NCI-H748 treated with DMSO at 0.1 percent for 48 hours (cell line): ENCODE data around the gene BIRC3.
"Not testable (repeated sequence)": the region's sequence is repeated elsewhere in the genome, so short reads cannot be mapped to it uniquely, and the experiment has no call there.

ENCODE experiments used
- DNase-seq: peaks from one replicate; lab custom pipeline; 2025; lab: John Stamatoyannopoulos, UW

BIRC3 gene

DNA sequence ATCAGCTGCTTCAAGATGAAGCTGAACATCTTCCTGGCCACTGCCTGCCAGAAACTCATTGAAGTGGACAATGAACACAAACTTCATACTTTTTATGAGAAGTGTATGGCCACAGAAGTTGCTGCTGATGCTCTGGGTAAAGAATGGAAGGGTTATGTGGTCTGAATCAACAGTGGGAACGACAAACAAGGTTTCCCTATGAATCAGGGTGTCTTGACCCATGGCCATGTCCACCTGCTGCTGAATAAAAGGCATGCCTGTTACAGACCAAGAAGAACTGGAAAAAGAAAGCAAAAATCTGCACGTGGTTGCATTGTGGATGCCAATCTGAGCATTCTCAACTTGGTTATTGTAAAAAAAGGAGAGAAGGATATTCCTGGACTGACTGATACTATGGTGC is 22.2 kb upstream of the BIRC3 start:
- DNase-seq: no peak

DNA sequence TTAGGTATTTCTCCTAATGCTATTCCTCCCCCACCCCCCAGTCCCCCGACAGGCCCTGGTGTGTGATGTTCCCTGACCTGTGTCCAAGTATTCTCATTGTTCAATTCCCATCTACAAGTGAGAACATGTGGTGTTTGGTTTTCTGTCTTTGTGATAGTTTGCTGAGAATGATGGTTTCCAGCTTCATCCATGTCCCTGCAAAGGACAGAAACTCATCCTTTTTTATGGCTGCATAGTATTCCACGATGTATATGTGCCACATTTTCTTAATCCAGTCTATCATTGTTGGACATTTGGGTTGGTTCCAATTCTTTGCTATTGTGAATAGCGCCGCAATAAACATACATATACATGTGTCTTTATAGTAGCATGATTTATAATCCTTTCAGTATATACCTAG is 20.5 kb upstream of the BIRC3 start:
- DNase-seq: not testable (repeated sequence)

DNA sequence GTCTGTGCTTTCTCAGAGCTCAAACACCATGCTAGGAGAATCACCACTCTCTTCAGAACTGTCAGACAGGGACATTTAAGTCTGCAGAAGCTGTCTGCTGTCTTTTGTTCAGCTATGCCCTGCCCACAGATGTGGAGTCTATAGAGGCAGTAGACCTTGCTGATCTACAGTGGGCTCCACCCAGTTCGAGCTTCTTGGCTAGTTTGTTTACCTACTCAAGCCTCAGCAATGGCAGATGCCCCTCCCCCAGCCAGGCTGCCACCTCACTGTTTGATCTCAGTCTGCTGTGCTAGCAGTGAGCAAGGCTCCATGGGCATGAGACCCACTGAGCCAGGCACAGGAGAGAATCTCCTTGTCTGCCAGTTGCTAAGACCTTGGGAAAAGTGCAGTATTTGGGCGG is 16.4 kb upstream of the BIRC3 start:
- not testable (repeated sequence) for DNase-seq

DNA sequence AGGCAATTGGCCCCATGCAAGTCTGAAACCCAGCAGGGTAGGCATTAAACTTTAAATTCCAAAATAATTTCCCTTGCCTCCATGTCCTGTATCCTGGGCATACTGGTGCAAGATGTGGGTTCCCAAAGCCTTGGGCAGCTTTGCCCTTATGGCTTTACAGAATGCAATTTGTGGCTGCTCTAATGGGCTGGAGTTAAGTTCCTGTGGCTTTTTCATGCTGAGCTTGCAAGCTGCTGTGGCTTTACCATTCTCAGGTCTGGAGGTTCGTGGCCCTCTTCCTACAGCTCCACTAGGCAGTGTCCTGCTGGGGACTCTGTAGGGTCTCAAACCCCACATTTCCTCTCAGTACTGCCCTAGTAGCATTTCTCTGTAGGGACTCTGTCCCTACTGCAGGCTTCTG is 15.0 kb upstream of the BIRC3 start:
- DNase-seq: no peak

DNA sequence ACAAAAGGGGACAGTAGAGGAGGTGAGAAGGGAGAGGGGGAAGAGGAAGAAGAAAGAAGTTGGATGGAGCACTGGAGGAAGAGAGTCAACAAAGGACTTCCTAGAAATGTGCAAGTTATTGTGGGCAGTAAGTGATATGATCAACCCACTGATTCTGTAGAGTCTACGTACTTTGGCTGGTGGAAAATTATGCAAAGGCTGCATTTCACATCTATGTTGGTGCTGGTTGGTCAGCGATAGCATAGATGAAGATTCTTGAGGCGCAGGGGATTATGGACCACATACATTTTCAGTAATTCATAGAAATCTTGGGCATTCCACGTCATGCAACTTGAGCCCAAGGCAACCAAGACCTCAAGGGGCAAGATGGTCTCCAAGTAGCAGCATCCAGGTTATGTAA is 12.6 kb upstream of the BIRC3 start:
- no peak for DNase-seq

DNA sequence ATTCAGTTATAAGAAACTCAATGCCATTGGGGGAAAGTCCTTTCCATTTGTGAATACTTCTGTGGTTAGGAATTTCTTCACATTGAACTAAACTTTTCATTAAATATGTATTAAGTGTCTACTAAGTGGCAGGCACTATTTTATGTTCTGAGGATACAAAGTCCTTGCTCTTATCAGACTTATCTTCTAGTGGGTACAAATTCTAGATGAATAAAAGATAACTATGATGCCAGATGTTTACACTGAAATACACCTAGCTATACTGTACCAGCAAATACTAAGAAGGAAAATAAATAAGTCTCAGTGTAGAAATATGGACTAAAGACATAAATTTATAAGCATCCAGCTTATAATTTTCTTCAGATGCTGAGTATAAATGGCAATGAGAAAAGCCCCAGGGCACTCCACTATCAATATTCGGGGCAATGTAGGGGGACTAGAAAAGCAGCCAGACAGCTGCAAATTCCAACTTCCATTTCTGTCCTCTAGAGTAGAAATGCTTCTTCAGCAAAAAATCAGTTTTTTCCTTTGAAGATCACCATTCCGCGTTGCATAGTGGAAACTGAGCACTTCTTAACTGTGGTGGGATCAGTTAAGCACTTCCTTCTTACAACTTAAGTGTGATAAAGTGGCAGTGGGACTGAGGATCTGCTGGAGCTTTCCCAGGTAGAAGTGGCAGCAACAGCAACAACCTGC is 11.8 kb upstream of the BIRC3 start:
- no peak for DNase-seq

DNA sequence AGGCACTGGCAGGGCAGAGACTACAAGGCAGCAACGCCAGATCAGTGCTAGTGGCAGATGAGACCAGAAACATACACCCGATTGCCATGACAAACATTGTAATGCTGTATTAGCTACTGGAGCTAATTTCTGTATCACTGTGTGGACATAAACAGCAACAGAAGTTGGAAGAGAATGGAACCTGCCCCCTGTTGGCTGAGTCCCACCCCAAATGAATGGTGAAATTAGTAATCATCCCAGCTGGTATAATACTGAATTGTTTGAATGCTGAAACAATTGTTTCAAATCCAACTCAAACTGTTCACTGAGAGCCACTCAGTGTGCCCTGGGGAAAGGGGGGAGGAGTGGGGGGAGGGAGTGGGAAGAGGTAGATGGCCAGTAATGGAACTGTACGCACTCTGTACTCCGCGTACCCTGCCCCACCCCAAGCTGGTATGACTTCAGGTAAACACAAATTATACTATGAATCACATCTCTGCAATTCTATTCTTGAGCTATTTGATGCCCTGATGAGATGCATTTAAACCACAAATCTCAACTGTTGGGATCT is 11.2 kb upstream of the BIRC3 start:
- peak; percentile 98 for DNase-seq

DNA sequence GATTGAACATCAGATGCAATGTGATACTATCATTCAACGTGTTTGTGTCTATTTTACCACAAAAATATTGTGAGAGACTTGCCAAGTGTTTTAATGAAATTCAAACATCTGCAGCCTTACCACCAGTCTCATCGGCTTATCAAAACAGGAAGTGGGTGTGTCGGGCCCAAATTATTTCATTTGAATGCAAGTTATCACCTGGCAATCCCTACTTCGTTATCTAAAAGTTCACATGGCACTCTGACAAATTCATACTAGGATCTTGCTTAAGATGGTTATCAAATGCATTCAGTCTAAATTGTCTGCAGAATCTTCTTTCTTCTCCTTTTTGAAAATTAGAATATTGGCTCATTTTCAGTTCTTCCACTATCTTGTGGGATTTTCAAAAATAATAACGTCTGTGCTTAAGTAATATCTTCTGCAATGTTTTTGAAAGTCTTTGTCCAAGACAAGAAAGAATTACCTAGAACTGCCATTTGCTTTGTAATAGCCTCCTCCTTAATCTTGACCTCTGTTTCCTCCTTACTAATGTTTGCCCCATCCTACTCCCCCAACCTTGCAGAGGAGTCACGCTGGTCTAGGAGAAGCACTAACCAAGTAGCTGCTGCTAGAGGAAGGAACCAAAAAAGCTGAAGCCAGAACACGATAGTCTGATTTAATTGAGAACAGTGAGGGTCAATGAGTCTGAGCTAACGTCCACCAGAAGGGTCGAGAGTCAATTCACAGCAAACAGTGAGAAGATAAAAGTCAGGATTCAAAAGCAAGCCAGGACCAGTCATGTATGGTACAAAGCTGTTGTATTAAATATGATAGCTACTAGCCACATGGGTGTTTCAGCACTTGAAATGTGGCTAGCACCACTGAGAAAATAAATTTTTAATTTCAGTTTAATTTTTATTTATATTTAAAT is 10.2 kb upstream of the BIRC3 start:
- DNase-seq: peak; percentile 42

DNA sequence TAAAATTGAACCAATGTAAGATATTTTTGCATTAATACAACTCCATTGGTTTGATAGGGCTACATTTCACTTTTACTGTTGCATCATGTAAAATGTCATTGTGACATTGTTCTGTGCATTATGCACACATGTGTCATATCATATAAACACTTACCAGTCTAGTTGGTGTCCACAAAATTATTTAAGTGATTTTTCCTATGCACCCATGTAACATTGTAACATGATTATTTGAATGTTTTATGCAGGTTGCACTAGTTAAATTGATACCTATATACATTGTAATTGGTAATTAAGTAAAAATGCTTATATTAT is 9.6 kb upstream of the BIRC3 start:
- DNase-seq: no peak

DNA sequence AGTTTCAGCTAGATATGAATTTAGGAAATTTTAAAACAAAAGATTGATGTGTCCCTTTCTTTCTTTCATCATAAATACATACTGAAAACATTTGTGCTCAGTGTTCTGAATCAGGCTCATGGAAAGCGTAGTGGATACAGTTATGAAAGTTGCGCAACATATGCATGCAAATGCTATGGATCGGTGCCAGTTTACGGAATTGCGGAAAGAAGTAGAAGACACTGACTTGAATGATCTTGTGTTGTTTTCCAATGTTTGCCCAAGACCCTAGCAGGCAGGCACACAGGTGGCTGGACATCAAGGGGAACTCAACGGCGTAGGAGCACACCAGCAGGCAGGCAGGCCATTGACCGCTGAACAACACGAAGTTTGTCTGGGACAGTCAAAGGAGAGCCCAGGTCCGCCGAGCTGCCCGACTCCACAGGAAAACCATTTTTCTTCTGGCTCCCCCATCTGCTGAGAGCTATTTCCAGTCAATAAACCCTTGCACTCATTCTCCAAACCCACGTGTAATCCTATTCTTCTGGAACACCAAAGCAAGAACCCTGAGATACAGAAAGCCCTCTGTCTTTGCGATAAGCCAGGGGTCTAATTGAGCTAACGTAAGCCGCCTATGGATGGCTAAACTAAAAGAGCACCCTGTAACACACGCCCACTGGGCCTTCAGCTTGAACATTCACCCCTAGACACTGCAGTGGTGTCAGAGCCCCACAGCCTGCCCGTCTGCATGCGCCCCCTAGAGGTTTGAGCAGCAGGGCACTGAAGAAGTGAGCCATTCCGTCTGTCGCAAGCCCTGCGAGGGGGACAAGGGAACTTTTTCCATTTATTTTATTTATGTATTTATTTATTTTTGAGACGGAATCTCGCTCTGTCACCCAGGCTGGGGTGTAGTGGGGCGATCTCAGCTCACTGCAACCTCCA is 7.4 kb upstream of the BIRC3 start:
- DNase-seq: no peak

DNA sequence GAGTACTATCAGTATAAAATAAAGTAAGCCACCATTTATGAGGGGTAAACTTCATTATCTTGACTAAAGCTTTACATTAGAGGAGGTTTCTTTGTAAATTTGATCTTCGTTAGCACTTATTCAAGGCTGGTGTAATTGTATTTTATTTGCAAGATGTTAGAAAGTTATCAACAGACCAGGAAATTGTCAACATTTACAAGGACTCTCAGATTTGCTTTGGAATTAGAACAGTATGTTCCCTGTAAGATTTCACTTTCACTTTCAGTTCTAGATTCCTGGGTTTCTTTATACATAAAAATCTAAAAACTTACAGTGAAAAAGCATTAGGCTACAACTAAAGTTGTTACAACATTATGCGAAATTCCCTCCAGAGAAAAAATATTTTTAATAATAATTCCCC is 4.6 kb upstream of the BIRC3 start:
- DNase-seq: no peak

DNA sequence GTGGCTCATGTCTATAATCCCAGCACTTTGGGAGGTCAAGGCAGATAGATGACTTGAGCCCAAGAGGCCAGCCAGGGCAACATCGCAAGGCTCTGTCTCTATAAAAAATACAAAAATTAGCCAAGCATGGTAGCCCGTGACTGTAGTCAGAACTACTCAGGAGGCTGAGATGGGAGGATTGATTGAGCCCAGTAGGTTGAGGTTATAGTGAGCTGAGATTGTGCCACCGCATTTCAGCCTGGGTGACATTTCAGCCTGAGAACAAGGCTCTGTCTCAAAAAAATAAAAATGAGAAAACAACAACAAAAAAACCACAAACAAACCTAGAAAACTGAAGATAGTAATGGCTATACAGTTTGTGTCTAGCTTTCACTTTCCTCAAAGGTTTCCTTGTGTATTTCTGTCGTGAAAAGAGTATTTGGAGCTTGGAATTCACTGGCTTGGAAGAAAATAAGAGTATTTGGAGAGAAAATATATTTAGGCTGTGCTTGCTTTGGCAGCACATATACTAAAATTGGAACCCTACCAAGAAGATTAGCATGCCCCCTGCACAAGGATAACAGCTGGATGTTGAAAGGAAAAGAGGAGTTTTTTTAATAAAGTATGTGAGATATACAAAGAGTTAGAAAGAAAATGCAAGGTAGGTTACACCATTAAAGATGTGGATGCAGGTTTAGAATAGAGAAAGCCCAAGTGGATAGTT is 3.9 kb upstream of the BIRC3 start:
- DNase-seq: no peak

DNA sequence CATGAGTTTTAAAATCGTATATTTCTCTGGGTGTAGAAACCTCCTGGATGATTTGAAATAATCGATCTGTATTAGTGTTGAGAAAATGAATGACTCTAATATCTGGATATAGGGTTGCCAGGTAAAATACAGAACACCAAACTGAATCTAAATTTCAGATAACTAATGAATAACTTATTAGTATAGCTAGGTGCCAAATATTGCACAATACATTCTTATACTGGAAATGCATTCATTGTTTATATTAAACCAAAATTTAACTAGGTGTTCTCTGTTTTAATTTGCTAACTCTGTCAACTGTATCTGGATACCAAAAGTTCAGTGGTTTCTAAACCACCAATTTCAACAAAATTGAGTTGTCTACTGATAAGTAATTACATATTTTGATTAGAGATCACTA is 2.5 kb upstream of the BIRC3 start:
- DNase-seq: no peak

DNA sequence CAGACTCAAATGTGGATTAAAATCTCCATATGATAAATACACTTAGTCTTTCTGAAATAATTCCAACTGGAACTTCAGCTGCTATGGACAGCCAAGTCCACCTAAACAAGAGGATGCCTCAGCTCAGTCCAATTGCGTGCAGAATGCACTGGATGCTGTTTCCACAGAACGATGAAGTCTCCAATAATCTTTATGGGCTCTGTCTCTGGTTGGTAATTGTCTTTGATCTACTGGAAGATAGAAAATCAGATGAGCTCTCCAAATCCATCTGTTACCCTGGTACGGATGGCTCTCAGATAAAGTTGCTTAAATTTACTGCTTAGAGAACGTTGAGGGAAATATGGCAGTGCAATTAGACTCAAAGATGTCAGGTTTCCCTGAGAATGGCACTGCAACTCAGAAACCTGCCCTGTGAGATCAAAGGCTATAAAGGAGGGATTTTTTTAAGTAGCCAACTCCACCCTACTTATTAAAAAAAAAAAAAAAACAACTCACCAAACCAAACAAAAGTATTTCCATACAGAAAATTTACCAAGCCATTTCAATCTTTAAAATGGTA is 859 bp upstream of the BIRC3 start:
- no peak for DNase-seq

DNA sequence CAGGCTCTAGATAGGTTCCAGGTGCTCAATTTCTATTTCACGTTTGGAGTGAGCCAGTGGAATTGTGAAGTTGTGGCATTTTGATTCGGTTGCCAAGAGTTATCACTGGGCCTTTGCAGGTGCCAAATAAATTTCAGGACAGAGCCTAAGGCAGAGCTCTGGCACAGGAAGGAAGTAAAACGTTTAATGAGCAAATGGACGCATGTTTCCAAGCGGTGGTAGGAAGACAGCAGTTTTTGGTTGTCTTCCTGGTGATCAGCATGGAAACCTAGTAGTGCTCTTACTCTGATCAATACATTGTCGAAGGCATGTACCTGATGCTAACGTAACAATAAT is 452 bp downstream of the BIRC3 start:
- DNase-seq: no peak

DNA sequence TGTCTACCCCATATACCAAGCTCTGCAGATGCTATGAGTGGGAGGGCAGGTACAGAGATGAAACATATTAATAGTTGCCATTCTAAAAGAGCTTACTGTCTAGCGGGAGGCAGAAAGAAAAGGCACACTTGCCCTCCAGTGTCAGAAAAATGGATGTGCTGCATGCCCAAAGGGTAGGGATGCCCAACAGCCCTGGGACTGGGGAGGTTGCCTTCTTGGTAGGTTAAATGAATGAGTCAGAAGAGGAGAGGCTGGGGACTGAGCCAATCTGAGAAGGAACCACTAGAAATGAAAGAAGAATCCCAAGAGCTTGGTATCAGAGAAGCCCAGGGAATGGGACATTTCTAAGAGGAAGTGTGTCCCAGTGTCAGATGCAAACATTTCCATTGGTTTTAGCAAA is 1.2 kb downstream of the BIRC3 start:
- no peak for DNase-seq

DNA sequence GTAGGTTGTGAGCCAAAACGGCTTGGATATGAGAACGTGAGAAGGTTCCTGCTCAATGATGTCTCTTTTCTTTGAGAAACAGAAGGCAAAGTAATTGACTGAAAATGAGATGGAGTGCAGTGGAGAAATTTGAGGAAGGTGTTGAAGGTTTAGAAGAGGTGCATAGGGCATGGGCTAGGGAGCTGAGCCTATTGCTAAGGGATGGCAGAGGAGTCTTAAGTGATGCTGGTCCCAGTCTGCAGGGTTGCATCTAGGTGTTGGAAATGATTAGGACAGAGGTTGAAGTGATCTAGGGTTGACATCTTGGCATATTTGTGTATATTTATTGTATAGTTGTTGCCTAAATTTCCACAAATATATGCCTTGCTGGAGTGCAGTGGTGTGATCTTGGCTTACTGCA is 2.3 kb downstream of the BIRC3 start:
- DNase-seq: no peak

DNA sequence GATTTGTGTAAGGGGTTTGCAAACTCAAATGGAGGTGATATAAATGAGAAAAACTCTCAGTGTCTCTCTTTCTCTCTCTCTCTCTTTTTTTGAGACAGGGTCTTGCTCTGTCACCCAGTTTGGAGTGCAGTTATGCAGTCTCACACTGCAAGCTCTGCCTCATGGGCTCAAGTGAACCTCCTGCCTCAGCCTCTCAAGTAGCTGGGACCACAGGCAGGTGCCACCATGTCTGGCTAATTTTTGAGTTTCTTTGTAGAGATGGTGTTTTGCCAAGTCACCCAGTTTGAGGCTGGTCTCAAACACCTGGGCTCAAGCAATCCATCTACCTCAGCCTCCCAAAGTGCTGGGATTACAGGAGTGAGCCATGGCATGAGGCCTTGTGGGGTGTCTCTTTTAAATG is 2.9 kb downstream of the BIRC3 start:
- no peak for DNase-seq

DNA sequence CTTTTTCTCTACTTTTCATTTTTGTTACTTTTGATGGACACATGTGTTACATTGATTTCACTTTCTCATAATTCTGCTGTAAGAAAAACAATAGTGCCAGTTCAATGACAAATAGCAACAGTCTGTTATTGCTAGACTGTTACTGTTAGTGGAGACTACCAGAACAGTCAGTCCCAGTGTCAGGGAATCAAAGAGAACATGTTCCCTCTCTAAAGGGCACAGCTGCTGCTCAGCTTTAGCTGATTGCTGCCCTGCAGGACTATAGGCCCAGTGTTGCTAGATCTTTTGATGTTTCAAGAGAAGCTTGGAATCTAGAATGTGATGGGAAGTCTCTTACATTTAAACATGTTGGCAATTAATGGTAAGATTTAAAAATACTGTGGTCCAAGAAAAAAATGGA is 3.4 kb downstream of the BIRC3 start:
- no peak for DNase-seq

DNA sequence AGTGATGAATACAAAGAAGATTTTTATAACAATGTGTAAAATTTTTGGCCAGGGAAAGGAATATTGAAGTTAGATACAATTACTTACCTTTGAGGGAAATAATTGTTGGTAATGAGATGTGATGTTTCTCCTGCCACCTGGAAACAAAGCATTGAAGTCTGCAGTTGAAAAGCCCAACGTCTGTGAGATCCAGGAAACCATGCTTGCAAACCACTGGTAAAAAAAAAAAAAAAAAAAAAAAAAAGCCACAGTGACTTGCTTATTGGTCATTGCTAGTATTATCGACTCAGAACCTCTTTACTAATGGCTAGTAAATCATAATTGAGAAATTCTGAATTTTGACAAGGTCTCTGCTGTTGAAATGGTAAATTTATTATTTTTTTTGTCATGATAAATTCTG is 5.3 kb downstream of the BIRC3 start:
- no peak for DNase-seq

DNA sequence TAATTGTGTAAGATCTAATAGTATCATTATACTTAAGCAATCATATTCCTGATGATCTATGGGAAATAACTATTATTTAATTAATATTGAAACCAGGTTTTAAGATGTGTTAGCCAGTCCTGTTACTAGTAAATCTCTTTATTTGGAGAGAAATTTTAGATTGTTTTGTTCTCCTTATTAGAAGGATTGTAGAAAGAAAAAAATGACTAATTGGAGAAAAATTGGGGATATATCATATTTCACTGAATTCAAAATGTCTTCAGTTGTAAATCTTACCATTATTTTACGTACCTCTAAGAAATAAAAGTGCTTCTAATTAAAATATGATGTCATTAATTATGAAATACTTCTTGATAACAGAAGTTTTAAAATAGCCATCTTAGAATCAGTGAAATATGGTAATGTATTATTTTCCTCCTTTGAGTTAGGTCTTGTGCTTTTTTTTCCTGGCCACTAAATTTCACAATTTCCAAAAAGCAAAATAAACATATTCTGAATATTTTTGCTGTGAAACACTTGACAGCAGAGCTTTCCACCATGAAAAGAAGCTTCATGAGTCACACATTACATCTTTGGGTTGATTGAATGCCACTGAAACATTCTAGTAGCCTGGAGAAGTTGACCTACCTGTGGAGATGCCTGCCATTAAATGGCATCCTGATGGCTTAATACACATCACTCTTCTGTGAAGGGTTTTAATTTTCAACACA is 6.4 kb downstream of the BIRC3 start:
- DNase-seq: no peak
